Stimulated activated naive CD8-positive, alpha-beta T cell treated with anti-CD3 and anti-CD28 coated beads, Interleukin-15, Interleukin-2, amounts not matched to agents 100 ng/mL and 50 ng/mL, for 24 hours (primary cell): ENCODE results near the gene FYB1.

Source experiments
- H3K27ac Mint-ChIP-seq: one replicate; pipeline ENCODE4 v1.8.0; 2021; ENCODE audit warnings: mild to moderate bottlenecking, mixed read lengths
- H3K27me3 Mint-ChIP-seq: one replicate; pipeline ENCODE4 v1.8.0; 2021; ENCODE audit warnings: mixed read lengths
- H3K36me3 Mint-ChIP-seq: one replicate; pipeline ENCODE4 v1.8.0; 2021; ENCODE audit warnings: low read depth, mixed read lengths
- H3K4me1 Mint-ChIP-seq: one replicate; pipeline ENCODE4 v1.8.0; 2021; ENCODE audit warnings: low read depth, mixed read lengths
- H3K4me3 Mint-ChIP-seq: one replicate; pipeline ENCODE4 v1.8.0; 2021; ENCODE audit warnings: mild to moderate bottlenecking, mixed read lengths
- H3K9me3 Mint-ChIP-seq: one replicate; pipeline ENCODE4 v1.8.0; 2021; ENCODE audit warnings: mixed read lengths

Gene FYB1, protein sequence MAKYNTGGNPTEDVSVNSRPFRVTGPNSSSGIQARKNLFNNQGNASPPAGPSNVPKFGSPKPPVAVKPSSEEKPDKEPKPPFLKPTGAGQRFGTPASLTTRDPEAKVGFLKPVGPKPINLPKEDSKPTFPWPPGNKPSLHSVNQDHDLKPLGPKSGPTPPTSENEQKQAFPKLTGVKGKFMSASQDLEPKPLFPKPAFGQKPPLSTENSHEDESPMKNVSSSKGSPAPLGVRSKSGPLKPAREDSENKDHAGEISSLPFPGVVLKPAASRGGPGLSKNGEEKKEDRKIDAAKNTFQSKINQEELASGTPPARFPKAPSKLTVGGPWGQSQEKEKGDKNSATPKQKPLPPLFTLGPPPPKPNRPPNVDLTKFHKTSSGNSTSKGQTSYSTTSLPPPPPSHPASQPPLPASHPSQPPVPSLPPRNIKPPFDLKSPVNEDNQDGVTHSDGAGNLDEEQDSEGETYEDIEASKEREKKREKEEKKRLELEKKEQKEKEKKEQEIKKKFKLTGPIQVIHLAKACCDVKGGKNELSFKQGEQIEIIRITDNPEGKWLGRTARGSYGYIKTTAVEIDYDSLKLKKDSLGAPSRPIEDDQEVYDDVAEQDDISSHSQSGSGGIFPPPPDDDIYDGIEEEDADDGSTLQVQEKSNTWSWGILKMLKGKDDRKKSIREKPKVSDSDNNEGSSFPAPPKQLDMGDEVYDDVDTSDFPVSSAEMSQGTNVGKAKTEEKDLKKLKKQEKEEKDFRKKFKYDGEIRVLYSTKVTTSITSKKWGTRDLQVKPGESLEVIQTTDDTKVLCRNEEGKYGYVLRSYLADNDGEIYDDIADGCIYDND

DNA sequence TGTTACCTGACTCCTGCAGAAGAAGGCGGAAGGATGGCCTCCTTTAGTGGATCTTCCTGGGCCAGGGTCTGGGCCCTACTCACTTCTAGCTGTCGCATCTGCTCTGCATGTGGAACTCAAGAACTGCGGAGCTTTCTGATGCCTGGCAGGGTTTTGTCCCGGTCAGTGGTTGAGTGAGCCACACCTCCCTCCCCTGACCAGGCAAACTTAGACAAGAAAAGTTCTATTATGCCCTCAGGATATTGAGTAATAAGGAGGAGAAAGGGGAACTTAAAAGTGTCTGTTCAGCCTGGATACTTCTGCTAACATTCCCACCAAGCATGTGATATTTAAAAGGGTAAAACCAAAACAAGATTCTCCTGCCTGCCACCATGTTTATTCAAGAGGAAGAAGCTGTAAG, at the start of gene FYB1:
FYB1 (minus strand) TSS at position 127 of the 400 bp plus-strand sequence. CDS start 16,603 bp downstream, outside the sequence.
- H3K27ac Mint-ChIP-seq: peak within 1 kb of the TSS; percentile 47
- peaks cover 58% of the 10 kb centered on the region for H3K4me1 Mint-ChIP-seq
- no peak within 1 kb of the TSS for H3K4me3 Mint-ChIP-seq
- H3K9me3 Mint-ChIP-seq: no peaks in the 10 kb centered on the region
- no peaks in the 10 kb centered on the region for H3K36me3 Mint-ChIP-seq
- H3K27me3 Mint-ChIP-seq: no peaks in the 10 kb centered on the region

GRCh38 chr5:39267186-39267585, 47.8 kb upstream of the FYB1 start:
- no peak overlapping the region for H3K27ac Mint-ChIP-seq
- no peaks in the 10 kb centered on the region for H3K27me3 Mint-ChIP-seq
- H3K4me1 Mint-ChIP-seq: peaks cover 22% of the 10 kb centered on the region
- H3K9me3 Mint-ChIP-seq: peaks cover 3% of the 10 kb centered on the region
- H3K4me3 Mint-ChIP-seq: no peak overlapping the region
- no peaks in the 10 kb centered on the region for H3K36me3 Mint-ChIP-seq

DNA sequence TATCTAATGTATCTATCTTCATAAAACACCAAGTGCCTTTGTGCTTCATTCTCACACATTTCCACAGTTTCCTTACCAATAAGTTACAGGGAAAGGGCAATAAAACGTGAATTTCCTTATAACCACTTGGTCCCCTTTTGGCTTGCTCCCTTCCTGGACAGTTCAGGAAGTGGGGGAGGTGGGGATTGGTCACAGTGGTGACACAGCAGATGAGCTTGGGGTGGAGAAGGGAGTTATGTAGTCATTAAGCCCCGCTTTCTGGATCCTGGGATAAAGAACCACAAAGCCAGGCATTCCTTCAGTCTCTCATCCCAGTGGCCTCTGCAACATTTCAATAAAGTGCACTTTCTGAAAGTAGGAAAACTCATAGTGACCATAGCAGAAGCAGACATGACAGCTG, 47.1 kb upstream of the FYB1 start:
- no peaks in the 10 kb centered on the region for H3K36me3 Mint-ChIP-seq
- H3K4me3 Mint-ChIP-seq: no peak overlapping the region
- no peaks in the 10 kb centered on the region for H3K27me3 Mint-ChIP-seq
- H3K27ac Mint-ChIP-seq: peak overlapping the region; percentile 33
- peaks cover 15% of the 10 kb centered on the region for H3K4me1 Mint-ChIP-seq
- peaks cover 3% of the 10 kb centered on the region for H3K9me3 Mint-ChIP-seq

- peaks cover 12% of the 10 kb centered on the region for H3K4me1 Mint-ChIP-seq
- H3K4me3 Mint-ChIP-seq: no peak overlapping the region
- H3K36me3 Mint-ChIP-seq: no peaks in the 10 kb centered on the region
- H3K27ac Mint-ChIP-seq: no peak overlapping the region
- H3K27me3 Mint-ChIP-seq: no peaks in the 10 kb centered on the region
- peaks cover 3% of the 10 kb centered on the region for H3K9me3 Mint-ChIP-seq
Observed at GRCh38 chr5:39264528-39264927, 45.2 kb upstream of the FYB1 start.

DNA sequence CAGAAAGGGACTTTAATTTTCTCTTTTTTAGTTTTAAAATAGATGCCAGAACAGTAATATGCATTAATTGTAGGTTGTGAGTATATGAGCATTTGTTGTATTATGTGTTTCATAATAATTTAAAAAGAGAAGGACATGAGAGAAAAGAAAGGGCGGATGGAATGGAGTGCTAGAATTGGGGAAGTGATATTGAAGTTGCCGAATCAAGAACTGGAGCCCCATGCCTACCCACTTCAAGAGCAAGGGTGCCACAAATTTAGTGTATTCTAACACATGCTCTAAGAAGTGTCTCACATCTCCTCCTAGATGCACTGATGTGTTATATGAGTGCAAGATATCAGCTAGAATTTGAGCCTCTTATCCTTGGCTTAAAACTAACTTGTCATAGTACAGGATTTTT, 43.6 kb upstream of the FYB1 start:
- H3K27ac Mint-ChIP-seq: no peak overlapping the region
- peaks cover 12% of the 10 kb centered on the region for H3K4me1 Mint-ChIP-seq

GRCh38 chr5:39260095-39260494, 40.7 kb upstream of the FYB1 start:
- H3K9me3 Mint-ChIP-seq: peaks cover 3% of the 10 kb centered on the region
- peaks cover 27% of the 10 kb centered on the region for H3K4me1 Mint-ChIP-seq
- no peak overlapping the region for H3K4me3 Mint-ChIP-seq
- no peaks in the 10 kb centered on the region for H3K27me3 Mint-ChIP-seq
- H3K36me3 Mint-ChIP-seq: no peaks in the 10 kb centered on the region
- H3K27ac Mint-ChIP-seq: peak overlapping the region; percentile 6

More for the DNA sequence above, 43.6 kb upstream of the FYB1 start:
- no peak overlapping the region for H3K4me3 Mint-ChIP-seq
- H3K36me3 Mint-ChIP-seq: no peaks in the 10 kb centered on the region
- no peaks in the 10 kb centered on the region for H3K27me3 Mint-ChIP-seq
- peaks cover 3% of the 10 kb centered on the region for H3K9me3 Mint-ChIP-seq

DNA sequence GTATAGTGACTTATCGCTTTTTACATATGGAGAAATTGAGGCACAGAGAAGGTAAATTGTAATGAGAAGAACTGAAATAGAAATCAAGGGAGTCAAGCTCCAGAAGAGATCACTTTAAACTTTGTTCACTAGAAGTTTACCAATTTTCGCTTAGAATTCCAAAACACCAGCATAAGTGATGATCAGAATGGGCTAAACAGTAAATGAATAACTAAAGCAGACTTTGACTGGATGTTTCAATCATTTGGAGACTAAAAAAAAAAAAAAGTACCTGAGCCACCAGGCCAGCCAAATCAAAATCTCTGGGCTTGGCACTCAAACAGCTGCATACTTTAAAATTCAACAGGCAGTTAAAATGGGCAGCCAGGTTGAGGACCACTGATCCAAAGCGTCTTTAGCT, 38.2 kb upstream of the FYB1 start:
- Mint-ChIP-seq H3K9me3 (no peaks in the 10 kb centered on the region), H3K4me1 (peaks cover 20% of the 10 kb centered on the region), H3K27me3 (no peaks in the 10 kb centered on the region), H3K36me3 (no peaks in the 10 kb centered on the region), H3K4me3 (no peak overlapping the region), H3K27ac (no peak overlapping the region)

DNA sequence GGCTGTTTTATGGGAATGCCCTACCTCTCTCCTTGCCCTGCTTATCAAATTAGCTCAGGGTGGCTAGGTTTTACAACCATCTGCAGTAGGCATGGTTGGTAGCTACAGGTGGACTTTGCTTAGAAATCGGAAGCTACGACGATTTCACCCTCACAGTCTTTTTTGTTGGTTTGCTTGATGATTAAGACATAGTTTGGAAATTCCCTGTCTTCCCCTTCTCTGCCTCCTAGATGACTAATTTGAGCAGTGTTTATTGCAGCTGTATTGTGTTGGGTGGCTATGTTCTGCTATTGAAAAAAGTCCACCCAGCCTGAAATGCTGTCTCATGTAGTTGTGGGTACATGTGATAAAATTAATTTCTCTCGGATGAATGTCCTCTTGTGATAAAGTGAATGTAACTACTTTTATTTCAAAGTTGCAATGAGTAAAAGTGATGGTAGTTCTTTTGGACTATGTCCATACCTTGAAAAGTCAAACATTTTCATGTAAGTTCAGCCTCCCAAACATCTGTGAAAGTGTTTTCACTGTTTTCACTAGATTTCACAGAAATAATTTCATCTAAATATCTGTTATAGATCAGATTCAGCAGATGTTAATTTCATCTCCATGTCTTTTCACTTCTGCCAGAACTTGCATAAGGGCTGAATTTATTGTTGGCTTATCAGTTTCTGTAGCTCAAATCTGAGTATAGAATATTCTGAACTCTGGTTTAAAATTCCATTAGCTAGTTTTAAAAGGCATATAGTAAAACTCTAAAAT, 37.3 kb upstream of the FYB1 start:
- Mint-ChIP-seq H3K27ac (no peak overlapping the region), H3K4me1 (peaks cover 20% of the 10 kb centered on the region), H3K4me3 (peak overlapping the region; percentile 28)

GRCh38 chr5:39255406-39255805, 36.0 kb upstream of the FYB1 start:
- Mint-ChIP-seq H3K9me3 (peaks cover under 1% of the 10 kb centered on the region), H3K27me3 (no peaks in the 10 kb centered on the region), H3K27ac (no peak overlapping the region), H3K4me3 (no peak overlapping the region), H3K4me1 (peaks cover 20% of the 10 kb centered on the region), H3K36me3 (peaks cover 2% of the 10 kb centered on the region)

More for the DNA sequence above, 37.3 kb upstream of the FYB1 start:
- no peaks in the 10 kb centered on the region for H3K27me3 Mint-ChIP-seq
- H3K9me3 Mint-ChIP-seq: no peaks in the 10 kb centered on the region
- no peaks in the 10 kb centered on the region for H3K36me3 Mint-ChIP-seq

DNA sequence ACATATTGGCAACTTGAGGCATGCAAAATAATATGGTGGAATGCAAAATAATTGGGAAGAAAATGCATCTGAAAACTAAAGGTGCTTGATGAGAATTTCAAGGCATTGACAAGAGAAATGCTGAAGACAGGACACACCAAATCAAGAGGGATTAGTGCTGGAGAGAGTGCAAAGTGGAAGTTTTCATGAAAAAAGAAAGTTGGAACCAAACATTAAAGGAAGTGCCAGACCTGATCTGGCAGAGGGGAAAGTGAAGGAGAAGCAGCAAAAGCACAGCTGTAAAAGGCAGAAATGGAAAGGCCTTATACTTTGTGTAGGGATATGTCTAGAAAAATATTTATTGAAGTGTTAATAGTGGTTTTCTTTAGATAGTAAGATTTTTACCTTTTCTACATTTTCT, 35.3 kb upstream of the FYB1 start:
- H3K9me3 Mint-ChIP-seq: peaks cover 6% of the 10 kb centered on the region
- H3K36me3 Mint-ChIP-seq: peaks cover 7% of the 10 kb centered on the region
- H3K4me1 Mint-ChIP-seq: peaks cover 20% of the 10 kb centered on the region
- no peak overlapping the region for H3K27ac Mint-ChIP-seq
- H3K27me3 Mint-ChIP-seq: no peaks in the 10 kb centered on the region
- no peak overlapping the region for H3K4me3 Mint-ChIP-seq

DNA sequence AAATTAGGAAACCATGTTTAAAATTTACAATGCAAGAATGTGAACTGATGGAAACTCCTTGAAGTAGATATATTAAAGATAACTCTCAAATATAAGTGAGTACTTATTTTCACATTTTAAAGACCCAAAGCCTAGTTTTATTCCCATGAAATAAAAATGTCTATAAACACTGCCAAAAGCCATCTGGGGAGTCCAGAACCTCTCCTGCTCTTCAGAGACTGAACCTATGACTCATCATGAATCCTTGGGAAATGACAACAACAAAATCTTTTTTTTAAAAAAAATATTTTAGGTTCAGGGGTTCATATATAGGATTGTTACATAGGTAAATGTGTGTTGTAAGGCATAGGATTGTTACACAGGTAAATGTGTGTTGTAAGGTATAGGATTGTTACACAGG, 33.8 kb upstream of the FYB1 start:
- Mint-ChIP-seq H3K27me3 (no peaks in the 10 kb centered on the region), H3K27ac (no peak overlapping the region), H3K9me3 (peaks cover 11% of the 10 kb centered on the region), H3K4me3 (no peak overlapping the region), H3K4me1 (peaks cover 20% of the 10 kb centered on the region), H3K36me3 (peaks cover 12% of the 10 kb centered on the region)

DNA sequence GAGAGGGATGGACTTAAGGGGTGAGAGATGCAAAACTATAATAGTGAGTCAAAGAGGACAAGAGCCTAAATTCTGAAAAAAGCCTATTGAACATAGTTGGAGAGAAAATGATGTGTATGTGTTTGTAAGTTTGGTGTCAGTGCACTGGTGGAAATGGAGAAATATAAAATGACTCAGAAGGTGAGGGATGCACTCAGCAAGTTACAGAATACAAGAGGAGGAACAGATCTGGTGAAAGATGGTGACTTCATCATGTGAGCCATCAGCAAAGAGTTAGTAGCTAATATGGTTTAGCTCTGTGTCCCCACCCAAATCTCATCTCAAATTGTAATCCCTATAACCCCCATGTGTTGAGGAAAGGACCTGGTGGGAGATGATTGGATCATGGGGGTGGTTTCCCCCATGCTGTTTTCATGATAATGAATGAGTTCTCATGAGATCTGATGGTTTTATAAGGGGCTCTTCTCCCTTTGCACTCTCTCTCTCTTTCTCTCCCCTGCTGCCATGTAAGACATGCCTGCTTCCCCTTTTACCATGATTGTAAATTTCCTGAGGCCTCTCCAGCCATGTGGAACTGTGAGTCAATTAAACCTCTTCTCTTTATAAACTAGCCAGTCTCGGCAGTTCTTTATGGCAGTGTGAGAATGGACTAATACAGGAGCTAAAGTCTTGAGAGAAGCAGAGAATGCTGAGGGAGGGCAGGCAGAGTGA, 30.4 kb upstream of the FYB1 start:
- Mint-ChIP-seq H3K9me3 (peaks cover 11% of the 10 kb centered on the region), H3K4me1 (no peaks in the 10 kb centered on the region), H3K4me3 (no peak overlapping the region), H3K36me3 (peaks cover 12% of the 10 kb centered on the region), H3K27me3 (no peaks in the 10 kb centered on the region), H3K27ac (no peak overlapping the region)

- Mint-ChIP-seq H3K27me3 (no peaks in the 10 kb centered on the region), H3K27ac (no peak overlapping the region), H3K4me1 (no peaks in the 10 kb centered on the region), H3K36me3 (peaks cover 12% of the 10 kb centered on the region), H3K9me3 (peaks cover 11% of the 10 kb centered on the region), H3K4me3 (no peak overlapping the region)
Observed at GRCh38 chr5:39249069-39249468, 29.7 kb upstream of the FYB1 start.

DNA sequence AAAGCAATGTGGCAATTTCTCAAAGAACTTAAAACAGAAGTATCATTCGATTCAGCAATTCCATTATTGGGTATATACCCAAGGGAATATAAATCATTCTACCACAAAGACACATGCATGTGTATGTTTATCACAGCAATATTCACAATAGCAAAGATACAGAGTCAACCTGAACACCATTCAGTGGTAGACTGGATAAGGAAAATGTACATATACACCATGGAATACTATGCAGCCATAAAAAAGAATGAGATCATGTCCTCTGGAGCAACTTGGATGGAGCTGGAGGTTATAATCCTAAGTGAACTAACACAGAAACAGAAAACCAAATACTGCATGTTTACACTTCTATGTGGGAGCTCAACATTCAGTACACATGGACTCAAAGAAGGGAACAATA, 21.4 kb upstream of the FYB1 start:
- no peaks in the 10 kb centered on the region for H3K27me3 Mint-ChIP-seq
- peaks cover 9% of the 10 kb centered on the region for H3K9me3 Mint-ChIP-seq
- no peak overlapping the region for H3K27ac Mint-ChIP-seq
- peaks cover 10% of the 10 kb centered on the region for H3K4me1 Mint-ChIP-seq
- no peak overlapping the region for H3K4me3 Mint-ChIP-seq
- no peaks in the 10 kb centered on the region for H3K36me3 Mint-ChIP-seq
